ENCODE measurements around the gene TXNRD3. TPM values are rescaled to one million over a fixed set of nuclear protein-coding genes. Genes with fewer than 3 reads are reported as not detected.

The TXNRD3 gene
- total and polyA plus RNA-seq, 4 donors, result 7.0 to 11.0 (median 7.7) TPM

DNA sequence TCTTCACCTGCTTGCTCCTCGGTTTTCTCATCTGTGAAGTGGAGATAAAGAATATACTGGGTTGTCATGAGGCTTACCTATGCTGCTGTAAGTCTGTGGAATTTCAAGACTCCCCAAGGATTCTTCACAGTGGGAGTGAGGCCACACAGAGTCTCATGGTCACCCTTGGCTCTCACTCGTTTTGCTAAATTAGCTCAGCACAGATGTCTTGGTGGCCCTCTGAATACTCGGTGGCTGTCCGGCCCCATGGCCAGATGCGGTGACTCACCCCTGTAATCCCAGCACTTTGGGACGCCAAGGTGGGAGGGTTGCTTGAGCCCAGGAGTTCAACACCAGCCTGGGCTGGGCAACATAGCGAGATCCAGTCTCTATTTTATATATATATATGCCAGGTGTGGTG lies 44.1 kb upstream of the TXNRD3 start (continued):
- TF ChIP-seq RXRA (IDR thresholded peaks at IDR 0.05), result no peak
- TF ChIP-seq YY1 (IDR thresholded peaks at IDR 0.05), result no peak

DNA sequence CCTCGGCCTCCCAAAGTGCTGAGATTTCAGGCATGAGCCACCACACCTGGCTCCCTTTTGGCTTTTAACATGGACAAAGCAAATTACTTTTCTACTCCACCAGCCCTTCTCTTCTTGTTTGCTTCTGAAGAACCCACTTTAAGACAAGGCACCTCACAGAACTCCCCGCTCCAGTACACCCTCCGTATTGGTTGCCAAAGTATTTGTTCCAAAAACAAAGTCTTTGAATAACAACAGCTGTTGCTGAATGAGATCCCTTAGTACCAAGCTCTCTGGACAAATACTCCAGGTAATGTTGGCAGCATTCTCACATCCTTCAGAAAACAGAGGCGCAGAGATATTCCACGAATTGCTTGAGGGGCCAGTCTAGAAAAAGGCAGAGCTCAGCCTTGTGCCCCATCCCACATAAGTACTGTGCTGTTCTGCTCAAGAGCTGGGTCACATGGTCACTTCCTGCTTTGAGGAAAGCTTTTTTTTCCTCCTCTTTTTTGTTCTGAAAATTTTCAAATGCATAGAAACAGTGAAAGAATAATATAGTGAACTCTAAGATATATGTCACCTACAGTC lies 41.9 kb upstream of the TXNRD3 start:
- Histone ChIP-seq H3K36me3 (ENCODE audit: control insufficient read depth in 4 of 4, insufficient read depth in 3 of 4, low read depth in 1 of 4, low read length in 3 of 4) (no peaks in the 10 kb centered on the region), H3K4me1 (ENCODE audit: control insufficient read depth in 4 of 4, insufficient read depth in 4 of 4, low read length in 3 of 4) (no peaks in the 10 kb centered on the region), H3K27ac (ENCODE audit: low read depth in 1 of 2, low read length in 2 of 2) (no peak overlapping the region), H3K4me3 (ENCODE audit: low read depth in 1 of 3, low read length in 3 of 3) (no peak overlapping the region), H3K27me3 (ENCODE audit: control insufficient read depth in 4 of 4, insufficient read depth in 4 of 4, low read length in 3 of 4) (peaks cover 0 to 2% (median 0%) of the 10 kb centered on the region in 4 donors), H3K9ac (ENCODE audit: low read depth in 1 of 2, low read length in 2 of 2) (no peak overlapping the region), H3K9me3 (ENCODE audit: control insufficient read depth in 4 of 4, low read length in 3 of 4) (no peaks in the 10 kb centered on the region)
- 80% methylated on average over 5 of the region's 5 CpGs for WGBS
- TF ChIP-seq TAF1 (conservative IDR thresholded peaks at IDR 0.05) (no peak), SP1 (IDR thresholded peaks at IDR 0.05) (no peak), FOXA1 (IDR thresholded peaks at IDR 0.05) (no peak), YY1 (IDR thresholded peaks at IDR 0.05) (no peak), GABPA (IDR thresholded peaks at IDR 0.05 in 1 of 2, conservative IDR thresholded peaks at IDR 0.05 in 1 of 2) (no peak), JUND (IDR thresholded peaks at IDR 0.05) (no peak), HNF4A (conservative IDR thresholded peaks at IDR 0.05) (no peak), EGR1 (IDR thresholded peaks at IDR 0.05; ENCODE audit: low read depth in 2 of 2) (no peak), FOXA2 (IDR thresholded peaks at IDR 0.05) (no peak), HNF4G (IDR thresholded peaks at IDR 0.05) (no peak), RXRA (IDR thresholded peaks at IDR 0.05) (no peak), NR2F2 (IDR thresholded peaks at IDR 0.05) (no peak), RAD21 (IDR thresholded peaks at IDR 0.05) (no peak)
- TF ChIP-seq, protein P1, sequence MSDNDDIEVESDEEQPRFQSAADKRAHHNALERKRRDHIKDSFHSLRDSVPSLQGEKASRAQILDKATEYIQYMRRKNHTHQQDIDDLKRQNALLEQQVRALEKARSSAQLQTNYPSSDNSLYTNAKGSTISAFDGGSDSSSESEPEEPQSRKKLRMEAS (IDR thresholded peaks at IDR 0.05), result no peak
- TF ChIP-seq, protein P2, sequence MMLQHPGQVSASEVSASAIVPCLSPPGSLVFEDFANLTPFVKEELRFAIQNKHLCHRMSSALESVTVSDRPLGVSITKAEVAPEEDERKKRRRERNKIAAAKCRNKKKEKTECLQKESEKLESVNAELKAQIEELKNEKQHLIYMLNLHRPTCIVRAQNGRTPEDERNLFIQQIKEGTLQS (IDR thresholded peaks at IDR 0.05), result no peak
- TF ChIP-seq, protein P3, sequence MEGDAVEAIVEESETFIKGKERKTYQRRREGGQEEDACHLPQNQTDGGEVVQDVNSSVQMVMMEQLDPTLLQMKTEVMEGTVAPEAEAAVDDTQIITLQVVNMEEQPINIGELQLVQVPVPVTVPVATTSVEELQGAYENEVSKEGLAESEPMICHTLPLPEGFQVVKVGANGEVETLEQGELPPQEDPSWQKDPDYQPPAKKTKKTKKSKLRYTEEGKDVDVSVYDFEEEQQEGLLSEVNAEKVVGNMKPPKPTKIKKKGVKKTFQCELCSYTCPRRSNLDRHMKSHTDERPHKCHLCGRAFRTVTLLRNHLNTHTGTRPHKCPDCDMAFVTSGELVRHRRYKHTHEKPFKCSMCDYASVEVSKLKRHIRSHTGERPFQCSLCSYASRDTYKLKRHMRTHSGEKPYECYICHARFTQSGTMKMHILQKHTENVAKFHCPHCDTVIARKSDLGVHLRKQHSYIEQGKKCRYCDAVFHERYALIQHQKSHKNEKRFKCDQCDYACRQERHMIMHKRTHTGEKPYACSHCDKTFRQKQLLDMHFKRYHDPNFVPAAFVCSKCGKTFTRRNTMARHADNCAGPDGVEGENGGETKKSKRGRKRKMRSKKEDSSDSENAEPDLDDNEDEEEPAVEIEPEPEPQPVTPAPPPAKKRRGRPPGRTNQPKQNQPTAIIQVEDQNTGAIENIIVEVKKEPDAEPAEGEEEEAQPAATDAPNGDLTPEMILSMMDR (IDR thresholded peaks at IDR 0.05; ENCODE audit: low read depth, low read length, missing input control), result no peak
- TF ChIP-seq, protein P4, sequence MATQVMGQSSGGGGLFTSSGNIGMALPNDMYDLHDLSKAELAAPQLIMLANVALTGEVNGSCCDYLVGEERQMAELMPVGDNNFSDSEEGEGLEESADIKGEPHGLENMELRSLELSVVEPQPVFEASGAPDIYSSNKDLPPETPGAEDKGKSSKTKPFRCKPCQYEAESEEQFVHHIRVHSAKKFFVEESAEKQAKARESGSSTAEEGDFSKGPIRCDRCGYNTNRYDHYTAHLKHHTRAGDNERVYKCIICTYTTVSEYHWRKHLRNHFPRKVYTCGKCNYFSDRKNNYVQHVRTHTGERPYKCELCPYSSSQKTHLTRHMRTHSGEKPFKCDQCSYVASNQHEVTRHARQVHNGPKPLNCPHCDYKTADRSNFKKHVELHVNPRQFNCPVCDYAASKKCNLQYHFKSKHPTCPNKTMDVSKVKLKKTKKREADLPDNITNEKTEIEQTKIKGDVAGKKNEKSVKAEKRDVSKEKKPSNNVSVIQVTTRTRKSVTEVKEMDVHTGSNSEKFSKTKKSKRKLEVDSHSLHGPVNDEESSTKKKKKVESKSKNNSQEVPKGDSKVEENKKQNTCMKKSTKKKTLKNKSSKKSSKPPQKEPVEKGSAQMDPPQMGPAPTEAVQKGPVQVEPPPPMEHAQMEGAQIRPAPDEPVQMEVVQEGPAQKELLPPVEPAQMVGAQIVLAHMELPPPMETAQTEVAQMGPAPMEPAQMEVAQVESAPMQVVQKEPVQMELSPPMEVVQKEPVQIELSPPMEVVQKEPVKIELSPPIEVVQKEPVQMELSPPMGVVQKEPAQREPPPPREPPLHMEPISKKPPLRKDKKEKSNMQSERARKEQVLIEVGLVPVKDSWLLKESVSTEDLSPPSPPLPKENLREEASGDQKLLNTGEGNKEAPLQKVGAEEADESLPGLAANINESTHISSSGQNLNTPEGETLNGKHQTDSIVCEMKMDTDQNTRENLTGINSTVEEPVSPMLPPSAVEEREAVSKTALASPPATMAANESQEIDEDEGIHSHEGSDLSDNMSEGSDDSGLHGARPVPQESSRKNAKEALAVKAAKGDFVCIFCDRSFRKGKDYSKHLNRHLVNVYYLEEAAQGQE (IDR thresholded peaks at IDR 0.05), result no peak
- DNase-seq (ENCODE audit: low spot score), result no peak

Data from liver (tissue), 9 donors.